ENCODE data around the gene TUBA4A. TPM values are rescaled to one million over a fixed set of nuclear protein-coding genes. Genes with fewer than 3 reads are reported as not detected.

Gene TUBA4A
- polyA plus RNA-seq, 1 experiment: 22.4 TPM

DNA sequence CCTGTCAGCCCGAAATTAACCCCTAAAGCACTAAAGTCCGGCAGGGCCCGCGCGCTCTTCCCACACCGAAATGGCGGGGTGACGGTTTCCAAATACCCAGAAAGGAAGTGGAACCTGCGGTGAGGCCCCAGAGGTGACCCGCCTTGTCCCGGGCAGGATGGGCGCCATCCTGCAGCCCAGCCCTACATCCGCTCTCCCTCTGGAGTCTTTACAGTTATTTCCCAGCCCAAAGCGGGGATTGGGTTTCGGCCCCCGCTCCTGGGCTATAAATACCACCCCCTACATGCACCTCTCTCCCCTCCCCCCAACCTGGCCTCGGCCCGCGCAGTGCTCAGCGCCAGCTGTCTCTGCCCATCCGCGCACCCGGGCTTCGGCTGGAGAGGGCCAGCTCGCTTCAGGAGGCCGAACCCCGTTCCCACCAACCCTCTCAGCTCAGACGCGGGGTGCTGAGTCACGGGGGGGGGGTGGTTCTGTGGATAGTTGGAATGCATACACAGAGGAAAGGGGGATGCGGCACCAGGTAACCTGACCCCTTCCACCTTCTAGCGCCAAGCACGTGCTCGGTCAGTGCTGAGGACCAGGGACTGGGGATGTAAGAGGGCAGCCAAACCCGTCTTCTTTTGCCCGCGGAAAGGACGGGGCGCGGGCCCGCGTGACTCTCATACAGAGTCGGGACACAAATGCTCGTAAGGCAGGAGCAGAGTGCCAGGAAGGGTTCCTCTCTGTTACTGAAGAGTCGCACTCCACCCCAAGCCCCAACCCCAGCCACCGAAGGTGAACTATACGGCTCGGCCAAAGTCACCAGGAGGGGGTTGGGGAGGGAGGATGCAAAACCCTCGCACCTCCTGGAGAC, 592 bp downstream of the TUBA4A start, which contains the start of gene TUBA4B:
TUBA4B (plus strand) TSS at position 344 of the 853 bp plus-strand sequence; CDS start at position 509, 165 bp downstream.
- no peak for DNase-seq (ENCODE audit: low read depth, low spot score)
- Histone ChIP-seq H3K27ac (ENCODE audit: low read depth, low read length) (no peak within 1 kb of the TSS), H3K9me3 (ENCODE audit: control insufficient read depth, insufficient read depth, low read length) (no peaks in the 10 kb centered on the region), H3K27me3 (ENCODE audit: control insufficient read depth, insufficient read depth, low read length) (peaks cover 14% of the 10 kb centered on the region), H3K4me3 (ENCODE audit: low read depth, low read length) (peak within 1 kb of the TSS; percentile 66)
- ChIA-PET POLR2A (interaction anchor here (0.6 to 1.7 kb wide), 8 partner anchors 13 to 258 kb away, joined by 3 to 9 read pairs (median 4); partner anchors contain the start of genes ABCB6 and DNAJB2), CTCF (interaction anchor here (2.5 to 3.1 kb wide), 2 partner anchors 25 to 42 kb away, joined by 16 to 19 read pairs; partner anchors contain the start of gene DNAJB2)
- TF ChIP-seq, protein P1, sequence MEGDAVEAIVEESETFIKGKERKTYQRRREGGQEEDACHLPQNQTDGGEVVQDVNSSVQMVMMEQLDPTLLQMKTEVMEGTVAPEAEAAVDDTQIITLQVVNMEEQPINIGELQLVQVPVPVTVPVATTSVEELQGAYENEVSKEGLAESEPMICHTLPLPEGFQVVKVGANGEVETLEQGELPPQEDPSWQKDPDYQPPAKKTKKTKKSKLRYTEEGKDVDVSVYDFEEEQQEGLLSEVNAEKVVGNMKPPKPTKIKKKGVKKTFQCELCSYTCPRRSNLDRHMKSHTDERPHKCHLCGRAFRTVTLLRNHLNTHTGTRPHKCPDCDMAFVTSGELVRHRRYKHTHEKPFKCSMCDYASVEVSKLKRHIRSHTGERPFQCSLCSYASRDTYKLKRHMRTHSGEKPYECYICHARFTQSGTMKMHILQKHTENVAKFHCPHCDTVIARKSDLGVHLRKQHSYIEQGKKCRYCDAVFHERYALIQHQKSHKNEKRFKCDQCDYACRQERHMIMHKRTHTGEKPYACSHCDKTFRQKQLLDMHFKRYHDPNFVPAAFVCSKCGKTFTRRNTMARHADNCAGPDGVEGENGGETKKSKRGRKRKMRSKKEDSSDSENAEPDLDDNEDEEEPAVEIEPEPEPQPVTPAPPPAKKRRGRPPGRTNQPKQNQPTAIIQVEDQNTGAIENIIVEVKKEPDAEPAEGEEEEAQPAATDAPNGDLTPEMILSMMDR (IDR thresholded peaks at IDR 0.05; ENCODE audit: low read depth, low read length): no peak

DNA sequence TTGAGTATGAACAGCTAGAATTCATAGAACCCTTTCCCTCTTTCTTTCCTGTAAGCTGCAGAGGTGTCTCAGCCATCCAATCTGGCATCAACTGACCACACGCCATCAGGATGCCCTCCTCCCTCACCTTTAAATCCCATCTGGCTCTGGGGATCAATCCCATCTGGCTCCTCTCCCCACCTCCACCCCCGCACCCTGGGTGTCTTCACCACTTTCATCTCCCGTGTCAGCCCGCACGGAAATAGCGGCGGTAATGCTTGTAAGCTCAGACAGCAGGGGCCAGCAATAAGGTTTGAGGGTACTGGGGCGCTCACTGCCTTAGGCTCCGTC, 1.2 kb downstream of the TUBA4A start:
- Histone ChIP-seq H3K4me3 (ENCODE audit: low read depth, low read length) (peak overlapping the region; percentile 66), H3K9me3 (ENCODE audit: control insufficient read depth, insufficient read depth, low read length) (no peaks in the 10 kb centered on the region), H3K27ac (ENCODE audit: low read depth, low read length) (no peak overlapping the region), H3K27me3 (ENCODE audit: control insufficient read depth, insufficient read depth, low read length) (peaks cover 14% of the 10 kb centered on the region)
- CTCF ChIA-PET: interaction anchor here (0.9 to 3.3 kb wide), 4 partner anchors 25 to 47 kb away, joined by 3 to 19 read pairs (median 14); partner anchors contain the start of gene DNAJB2
- TF ChIP-seq, protein P1 (IDR thresholded peaks at IDR 0.05; ENCODE audit: low read depth, low read length): no peak
- DNase-seq (ENCODE audit: low read depth, low spot score): no peak
- POLR2A ChIA-PET: interaction anchor here (0.6 to 1.0 kb wide), 4 partner anchors 13 to 257 kb away, joined by 3 to 7 read pairs (median 4); no protein-coding TSS in a partner anchor

DNA sequence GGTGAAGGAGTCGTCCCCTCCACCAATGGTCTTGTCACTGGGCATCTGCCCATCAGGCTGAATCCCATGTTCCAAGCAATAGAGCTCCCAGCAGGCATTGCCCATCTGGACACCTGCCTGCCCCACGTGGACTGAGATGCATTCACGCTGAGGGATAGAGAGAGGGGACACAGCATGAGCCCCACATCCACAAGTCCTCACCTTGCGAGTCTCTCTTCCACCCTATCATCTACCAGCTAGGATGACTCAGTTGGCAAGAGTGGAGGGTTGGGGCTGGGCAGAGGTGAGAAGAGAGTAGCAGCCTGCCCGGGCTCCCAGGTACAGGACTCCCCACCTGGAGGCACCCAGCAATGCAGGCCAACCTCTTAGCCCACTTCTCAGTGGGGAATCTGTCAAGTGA, 1.6 kb downstream of the TUBA4A start:
- peaks cover 14% of the 10 kb centered on the region for H3K27me3 ChIP-seq (ENCODE audit: control insufficient read depth, insufficient read depth, low read length)
- ChIA-PET CTCF (interaction anchor here (0.9 to 3.3 kb wide), 4 partner anchors 26 to 47 kb away, joined by 3 to 19 read pairs (median 14); partner anchors contain the start of gene DNAJB2), POLR2A (interaction anchor here (1.0 kb wide), 1 partner anchor 45 kb away, joined by 4 read pairs; no protein-coding TSS in a partner anchor)
- no peaks in the 10 kb centered on the region for H3K9me3 ChIP-seq (ENCODE audit: control insufficient read depth, insufficient read depth, low read length)
- DNase-seq (ENCODE audit: low read depth, low spot score): no peak
- no peak overlapping the region for H3K27ac ChIP-seq (ENCODE audit: low read depth, low read length)
- TF ChIP-seq, protein P1 (IDR thresholded peaks at IDR 0.05; ENCODE audit: low read depth, low read length): no peak
- H3K4me3 ChIP-seq (ENCODE audit: low read depth, low read length): no peak overlapping the region

DNA sequence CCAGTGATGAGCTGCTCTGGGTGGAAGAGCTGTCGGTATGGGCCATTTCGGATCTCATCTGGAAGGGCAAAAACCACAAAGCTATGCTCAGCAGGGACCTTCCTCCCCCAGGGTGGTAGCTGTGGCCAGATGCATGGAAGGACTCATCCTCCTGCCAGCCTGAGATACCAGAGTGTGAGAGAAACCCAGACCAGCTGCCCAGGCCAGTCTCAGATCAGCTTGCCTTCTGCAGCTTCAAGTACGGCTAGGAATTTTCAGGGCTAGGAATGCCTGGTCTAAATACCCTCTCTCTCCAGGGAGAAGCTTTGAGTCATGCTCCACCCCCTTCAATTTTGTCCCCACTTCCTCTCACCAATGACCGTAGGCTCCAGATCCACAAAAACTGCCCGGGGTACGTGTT, 2.1 kb downstream of the TUBA4A start:
- TF ChIP-seq, protein P1 (IDR thresholded peaks at IDR 0.05; ENCODE audit: low read depth, low read length): no peak
- H3K27ac ChIP-seq (ENCODE audit: low read depth, low read length): no peak overlapping the region
- H3K4me3 ChIP-seq (ENCODE audit: low read depth, low read length): no peak overlapping the region
- H3K9me3 ChIP-seq (ENCODE audit: control insufficient read depth, insufficient read depth, low read length): no peaks in the 10 kb centered on the region
- ChIA-PET POLR2A (no interaction called here), CTCF (interaction anchor here (0.9 to 3.3 kb wide), 4 partner anchors 26 to 48 kb away, joined by 3 to 19 read pairs (median 14); partner anchors contain the start of gene DNAJB2)
- no peak for DNase-seq (ENCODE audit: low read depth, low spot score)
- peaks cover 14% of the 10 kb centered on the region for H3K27me3 ChIP-seq (ENCODE audit: control insufficient read depth, insufficient read depth, low read length)
